Stimulated activated naive B cell treated with anti-CD40 and anti-IgM and Interleukin-4, amounts not matched to agents 10 μg/mL and 1 μg/mL and 100 μg/mL, for 72 hours (primary cell): ENCODE results near the gene PHACTR1.

ENCODE experiments used
- ATAC-seq, 2 donors: fragments of 150-1000 bp; cut with Tn5 transposase; replicated peaks; 2 replicates each; pipeline ENCODE4 v1.10.0; 2021; ENCODE audit warnings: moderate library complexity in 1 of 2
- DNase-seq: peaks from one replicate; pipeline ENCODE4 v3.0.0; 2021
- H3K27ac Mint-ChIP-seq: one replicate; pipeline ENCODE4 v1.8.0; 2022; ENCODE audit warnings: mild to moderate bottlenecking, mixed read lengths
- H3K27me3 Mint-ChIP-seq, 2 donors: one replicate each; pipeline ENCODE4 v1.8.0; 2022; ENCODE audit warnings: mixed read lengths in 2 of 2
- H3K36me3 Mint-ChIP-seq, 2 donors: one replicate each; pipeline ENCODE4 v1.8.0; 2022; ENCODE audit warnings: mixed read lengths in 2 of 2, mild to moderate bottlenecking in 1 of 2
- H3K4me1 Mint-ChIP-seq, 2 donors: one replicate each; pipeline ENCODE4 v1.8.0; 2022; ENCODE audit warnings: mixed read lengths in 2 of 2, mild to moderate bottlenecking in 1 of 2
- H3K4me3 Mint-ChIP-seq, 2 donors: one replicate each; pipeline ENCODE4 v1.8.0; 2022; ENCODE audit warnings: mild to moderate bottlenecking in 2 of 2, mixed read lengths in 2 of 2, moderate library complexity in 1 of 2
- H3K9me3 Mint-ChIP-seq, 2 donors: one replicate each; pipeline ENCODE4 v1.8.0; 2022; ENCODE audit warnings: mixed read lengths in 2 of 2, mild to moderate bottlenecking in 1 of 2

PHACTR1 gene

DNA sequence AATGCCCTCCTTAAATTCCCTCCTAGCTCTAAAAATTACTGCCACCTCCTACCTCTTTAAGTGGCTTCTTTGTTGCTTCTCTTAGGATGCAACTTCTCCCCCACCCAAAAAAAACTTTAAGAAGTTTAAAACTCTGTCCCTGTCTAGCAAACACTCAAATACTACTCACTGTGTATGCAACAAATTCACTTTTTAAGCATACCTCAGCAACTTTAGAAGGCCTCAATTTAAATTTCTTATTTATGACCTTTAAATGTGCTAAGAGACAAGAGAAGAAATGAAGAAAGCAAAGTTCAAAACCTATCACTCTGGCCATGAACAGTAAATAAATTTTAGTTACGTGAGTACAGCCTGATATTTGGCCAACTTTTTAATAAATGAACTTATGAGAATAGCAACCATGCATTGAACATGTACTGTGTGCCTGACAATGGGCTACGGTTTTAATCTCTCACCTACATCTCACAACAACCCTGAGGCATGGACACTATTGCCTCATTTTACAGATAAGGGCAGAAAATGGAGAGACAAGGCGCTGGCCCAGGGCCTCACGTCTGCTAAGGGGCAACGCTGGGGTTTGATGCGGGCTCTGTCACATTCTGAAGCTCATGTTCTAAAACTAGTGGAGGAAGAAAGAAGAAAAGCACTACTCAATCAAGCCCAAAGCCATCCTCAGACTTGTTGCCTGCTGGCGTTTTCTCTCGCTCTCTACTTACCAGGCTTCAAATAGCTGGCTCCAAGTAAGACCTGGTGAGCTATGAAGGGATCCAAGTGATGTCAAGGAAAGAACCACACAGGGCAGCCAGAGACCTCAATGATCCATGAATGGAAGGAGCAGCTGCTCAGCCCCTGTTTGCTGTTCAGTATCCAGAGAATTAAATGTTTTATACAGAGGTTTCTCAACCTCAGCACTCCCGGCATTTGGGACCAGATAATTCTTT is 512.0 kb downstream of the PHACTR1 start:
- Mint-ChIP-seq H3K27me3 (peaks cover 3 to 6% of the 10 kb centered on the region in 2 donors), H3K36me3 (peaks cover 16 to 27% of the 10 kb centered on the region in 2 donors), H3K9me3 (peaks cover 0 to 8% of the 10 kb centered on the region in 2 donors), H3K4me1 (peaks cover 31 to 44% of the 10 kb centered on the region in 2 donors), H3K4me3 (peak overlapping the region; percentile 6 to 14), H3K27ac (no peak overlapping the region)
- DNase-seq (no peak), ATAC-seq (no peak)

DNA sequence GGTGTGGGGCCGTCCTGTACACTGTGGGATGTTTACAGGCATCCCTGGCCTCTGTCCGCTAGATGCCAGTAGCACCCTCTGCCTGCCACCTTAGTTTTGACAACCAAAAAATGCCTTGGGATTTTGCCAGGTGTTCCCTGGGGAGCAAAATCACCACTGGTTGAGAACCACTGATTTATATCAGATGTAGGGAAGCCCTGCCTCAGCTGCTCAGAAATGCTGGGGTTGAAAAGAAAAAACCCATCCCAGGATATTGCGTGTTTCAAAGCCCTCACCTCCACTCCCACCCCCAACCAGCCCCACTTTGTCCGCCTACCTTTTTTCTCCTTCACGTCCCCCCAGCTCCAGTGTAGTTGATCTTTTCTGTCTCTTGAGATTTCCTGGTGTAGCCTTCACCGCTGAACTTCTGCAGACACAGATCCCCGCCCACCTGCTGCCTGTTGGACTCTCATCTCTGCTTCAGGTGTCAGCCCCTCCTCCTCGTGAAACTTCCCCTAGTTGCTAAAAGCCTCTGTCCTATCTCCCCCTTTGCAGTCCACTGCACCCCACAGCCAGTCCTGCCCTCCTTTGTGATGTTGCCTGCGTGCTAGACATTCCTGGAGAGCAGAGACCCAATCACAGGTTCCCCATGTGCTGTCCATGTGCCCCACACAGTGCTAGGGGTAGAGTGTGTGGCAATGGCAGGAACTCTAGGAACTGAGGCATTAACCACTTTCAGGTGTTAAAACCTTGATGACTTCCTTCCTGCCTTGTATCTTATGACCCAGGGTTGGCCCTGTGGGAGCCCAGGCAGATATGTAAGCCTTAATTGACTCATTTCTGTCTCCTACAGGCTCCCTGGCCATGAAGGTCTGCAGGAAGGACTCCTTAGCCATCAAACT is 512.9 kb downstream of the PHACTR1 start:
- ATAC-seq, result peak; percentile 93 to 95
- peaks cover 36 to 47% of the 10 kb centered on the region in 2 donors for H3K4me1 Mint-ChIP-seq

DNA sequence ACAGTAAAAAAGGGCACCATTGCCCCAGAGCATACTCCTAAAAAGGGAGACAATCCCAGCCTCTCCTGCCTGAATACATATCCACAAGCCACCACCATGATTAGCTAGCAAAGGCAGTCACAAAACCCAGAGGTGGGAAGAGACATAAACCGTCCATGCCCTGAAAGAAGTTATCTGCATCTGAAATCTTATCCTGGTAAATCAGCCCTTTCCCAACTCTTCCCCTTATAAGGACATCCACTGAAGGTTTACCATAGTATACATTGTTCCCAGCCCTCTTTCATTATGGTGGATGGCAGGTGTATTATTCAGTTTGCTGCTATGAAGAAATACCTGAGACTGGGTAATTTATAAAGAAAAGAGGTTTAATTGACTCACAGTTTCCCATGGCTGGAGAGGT is 516.5 kb downstream of the PHACTR1 start:
- Mint-ChIP-seq H3K4me1 (peaks cover 39 to 62% of the 10 kb centered on the region in 2 donors), H3K27ac (no peak overlapping the region), H3K36me3 (peaks cover 15 to 30% of the 10 kb centered on the region in 2 donors), H3K9me3 (peaks cover 1 to 9% of the 10 kb centered on the region in 2 donors), H3K4me3 (peak overlapping the region in 1 of 2 donors; percentile 4), H3K27me3 (peaks cover 5 to 6% of the 10 kb centered on the region in 2 donors)
- no peak for DNase-seq
- no peak for ATAC-seq

More for the DNA sequence above, 512.9 kb downstream of the PHACTR1 start:
- Mint-ChIP-seq H3K27ac (peak overlapping the region; percentile 5), H3K9me3 (peaks cover 0 to 9% of the 10 kb centered on the region in 2 donors), H3K4me3 (peak overlapping the region; percentile 70), H3K27me3 (peaks cover 5 to 6% of the 10 kb centered on the region in 2 donors), H3K36me3 (peaks cover 15 to 29% of the 10 kb centered on the region in 2 donors)
- peak; percentile 51 for DNase-seq

DNA sequence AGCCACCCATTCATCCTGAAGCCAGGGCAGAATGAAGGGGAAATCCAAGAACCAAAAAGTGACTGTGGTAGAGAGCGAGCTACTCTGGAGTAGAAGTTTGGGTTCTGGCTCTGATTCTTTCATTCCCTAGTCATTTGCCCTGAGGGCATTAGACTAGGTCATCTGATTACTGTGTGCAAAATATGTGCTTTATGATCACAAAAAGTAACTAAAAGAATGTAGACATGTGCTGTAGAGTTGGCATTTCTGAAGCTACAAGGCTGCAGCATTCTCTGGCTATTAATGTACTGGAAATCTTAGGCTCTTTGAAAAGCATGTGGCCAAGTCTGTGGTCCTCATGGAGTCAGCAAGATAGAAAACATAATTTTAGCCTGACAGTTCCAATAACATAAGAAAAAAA is 517.6 kb downstream of the PHACTR1 start:
- Mint-ChIP-seq H3K27me3 (peaks cover 5 to 6% of the 10 kb centered on the region in 2 donors), H3K4me3 (no peak overlapping the region), H3K27ac (no peak overlapping the region), H3K36me3 (peaks cover 19 to 37% of the 10 kb centered on the region in 2 donors), H3K9me3 (peaks cover 1 to 9% of the 10 kb centered on the region in 2 donors), H3K4me1 (peaks cover 44 to 60% of the 10 kb centered on the region in 2 donors)
- DNase-seq, result no peak
- ATAC-seq, result no peak

DNA sequence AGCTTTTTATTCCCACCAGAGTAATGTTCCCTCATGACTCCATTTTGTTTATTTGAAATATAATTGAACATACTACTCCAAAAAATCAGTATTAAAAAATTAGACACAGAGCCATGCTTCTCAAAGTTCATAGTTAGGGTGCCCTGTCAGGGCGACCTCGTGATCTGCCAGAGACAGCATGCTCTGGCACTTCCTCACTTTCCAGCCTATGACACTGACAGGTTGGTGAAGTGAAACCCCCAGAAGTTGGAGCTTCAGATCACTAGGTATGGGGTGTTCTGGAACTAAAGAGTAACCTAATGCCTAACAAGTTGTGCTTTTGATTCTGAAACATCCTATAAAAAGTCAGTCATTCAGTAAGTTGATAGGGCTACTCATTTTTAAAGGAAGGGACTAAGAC is 518.8 kb downstream of the PHACTR1 start:
- Mint-ChIP-seq H3K27me3 (peaks cover 0 to 5% of the 10 kb centered on the region in 2 donors), H3K4me3 (no peak overlapping the region), H3K27ac (peak overlapping the region; percentile 59), H3K4me1 (peaks cover 39 to 59% of the 10 kb centered on the region in 2 donors), H3K9me3 (peaks cover 1 to 9% of the 10 kb centered on the region in 2 donors), H3K36me3 (peaks cover 22 to 43% of the 10 kb centered on the region in 2 donors)
- peak; percentile 69 to 83 for ATAC-seq
- DNase-seq, result no peak

DNA sequence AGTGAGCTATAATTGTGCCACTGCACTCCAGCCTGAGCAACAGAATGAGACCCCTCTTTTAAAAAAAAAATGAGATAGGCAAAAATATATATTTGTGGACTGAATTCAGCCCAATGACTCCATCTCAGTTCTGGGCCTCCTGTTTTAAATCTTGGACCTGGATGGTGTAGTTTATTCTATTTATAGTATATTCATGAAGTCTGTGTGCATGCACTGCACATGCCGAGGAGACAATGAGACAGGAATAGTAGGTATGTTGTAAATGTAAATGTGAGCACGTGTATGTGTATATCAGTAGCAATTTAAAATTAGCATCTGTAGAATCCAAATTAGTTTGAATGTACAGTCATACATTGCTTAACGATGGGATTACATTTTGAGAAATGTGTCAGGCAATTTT is 520.8 kb downstream of the PHACTR1 start:
- Mint-ChIP-seq H3K4me3 (no peak overlapping the region), H3K36me3 (peaks cover 21 to 51% of the 10 kb centered on the region in 2 donors), H3K27ac (no peak overlapping the region), H3K27me3 (peaks cover 0 to 9% of the 10 kb centered on the region in 2 donors), H3K9me3 (peaks cover 1 to 8% of the 10 kb centered on the region in 2 donors), H3K4me1 (peaks cover 40 to 70% of the 10 kb centered on the region in 2 donors)
- ATAC-seq, result no peak
- DNase-seq, result no peak

DNA sequence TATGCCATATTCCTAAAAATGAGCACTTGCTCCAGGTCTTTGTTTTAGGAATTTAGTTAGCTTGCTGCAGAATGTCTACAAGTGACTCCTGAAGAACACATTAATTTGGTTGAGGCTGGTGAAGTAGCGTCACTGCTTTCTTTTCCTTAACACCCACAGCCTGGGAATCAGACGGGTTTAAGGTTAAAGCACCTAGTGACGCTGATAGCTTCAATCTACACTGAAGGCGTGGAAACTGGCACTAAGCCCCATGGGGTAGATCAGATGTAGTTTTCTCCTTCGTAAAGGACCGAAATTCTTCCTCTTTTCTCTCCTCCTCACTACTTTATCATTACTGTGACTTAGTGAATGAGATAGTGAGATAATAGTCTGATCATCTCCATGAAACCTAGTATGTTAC is 521.5 kb downstream of the PHACTR1 start:
- ATAC-seq (no peak), DNase-seq (no peak)
- Mint-ChIP-seq H3K9me3 (peaks cover 1 to 8% of the 10 kb centered on the region in 2 donors), H3K27me3 (peaks cover 0 to 9% of the 10 kb centered on the region in 2 donors), H3K27ac (no peak overlapping the region), H3K36me3 (peaks cover 19 to 51% of the 10 kb centered on the region in 2 donors), H3K4me3 (no peak overlapping the region), H3K4me1 (peaks cover 39 to 70% of the 10 kb centered on the region in 2 donors)

DNA sequence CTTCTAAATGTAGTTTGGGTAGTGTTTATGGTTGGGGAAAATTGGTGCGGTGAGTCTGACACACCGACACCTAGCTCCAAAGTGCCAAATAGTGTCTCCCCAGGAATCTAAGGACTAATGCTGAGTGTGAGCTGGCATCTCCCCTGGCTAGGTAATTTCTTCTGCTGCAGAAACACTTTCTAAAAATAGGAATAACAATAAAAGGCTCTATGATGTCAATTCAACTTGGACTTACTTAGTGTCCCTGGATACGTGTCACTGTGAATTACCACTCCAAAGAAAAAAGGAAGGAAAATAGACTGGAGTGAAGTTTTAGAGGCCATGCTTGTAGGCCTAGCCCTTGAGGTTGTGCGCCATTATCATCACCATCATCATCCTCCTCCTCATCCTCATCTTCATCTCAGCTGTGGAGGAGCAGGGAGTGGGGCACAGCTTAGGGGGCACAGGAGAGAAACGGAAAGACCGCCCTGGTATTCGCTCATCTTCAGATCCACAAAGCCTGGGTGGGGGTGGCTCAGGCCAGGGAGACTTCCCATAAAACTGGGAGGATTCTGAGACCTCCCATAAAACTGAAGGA is 522.2 kb downstream of the PHACTR1 start:
- ATAC-seq (no peak), DNase-seq (no peak)
- Mint-ChIP-seq H3K9me3 (peaks cover 4 to 6% of the 10 kb centered on the region in 2 donors), H3K27me3 (peaks cover 0 to 4% of the 10 kb centered on the region in 2 donors), H3K4me1 (peaks cover 34 to 69% of the 10 kb centered on the region in 2 donors), H3K27ac (peak overlapping the region; percentile 31), H3K36me3 (peaks cover 21 to 48% of the 10 kb centered on the region in 2 donors), H3K4me3 (no peak overlapping the region)

DNA sequence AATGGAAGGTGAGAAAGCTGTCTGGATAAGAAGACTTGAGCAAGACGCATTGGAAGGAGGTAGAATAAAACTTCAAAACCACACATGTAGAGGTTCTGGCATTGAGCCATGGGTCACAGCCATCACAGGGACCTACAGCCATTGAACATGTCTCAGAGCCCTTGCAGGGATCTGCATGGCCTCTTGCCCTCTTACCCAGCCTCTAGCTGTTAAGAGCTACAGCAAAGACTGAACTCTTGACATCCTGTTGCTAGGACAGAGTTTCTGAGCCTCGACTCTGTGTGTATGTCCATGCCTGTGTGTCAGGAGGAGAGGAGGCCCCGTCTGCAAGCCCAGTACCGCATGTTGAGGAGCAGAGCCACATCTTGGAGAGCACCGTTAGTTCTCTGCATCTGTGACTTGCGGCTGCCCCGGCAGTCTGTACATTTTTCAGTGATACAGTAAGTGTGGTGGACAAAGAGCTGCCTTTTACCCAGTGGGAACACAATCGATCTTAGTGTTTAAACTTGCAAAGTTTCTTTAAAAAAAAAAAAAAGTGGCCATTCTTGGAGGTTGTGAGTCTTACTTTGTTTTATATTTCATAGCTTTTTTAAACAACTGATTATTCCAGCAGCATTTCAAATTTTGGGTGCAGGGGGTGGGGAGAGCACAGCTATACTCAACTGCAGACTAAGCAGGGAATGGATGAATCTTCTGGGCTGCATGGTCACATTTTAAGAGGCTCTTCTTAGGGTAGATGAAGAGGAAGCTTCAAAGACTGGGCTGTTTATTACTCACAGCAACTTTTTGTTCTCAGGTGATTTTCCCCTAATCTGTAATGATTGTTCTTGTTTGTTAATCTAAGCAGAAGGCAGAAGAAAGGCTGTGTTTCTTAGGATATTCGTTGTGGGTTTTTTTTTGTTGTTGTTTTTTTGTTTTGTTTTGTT is 523.2 kb downstream of the PHACTR1 start:
- Mint-ChIP-seq H3K27ac (peak overlapping the region; percentile 25), H3K9me3 (peaks cover 9 to 11% of the 10 kb centered on the region in 2 donors), H3K36me3 (peaks cover 25 to 58% of the 10 kb centered on the region in 2 donors)

DNA sequence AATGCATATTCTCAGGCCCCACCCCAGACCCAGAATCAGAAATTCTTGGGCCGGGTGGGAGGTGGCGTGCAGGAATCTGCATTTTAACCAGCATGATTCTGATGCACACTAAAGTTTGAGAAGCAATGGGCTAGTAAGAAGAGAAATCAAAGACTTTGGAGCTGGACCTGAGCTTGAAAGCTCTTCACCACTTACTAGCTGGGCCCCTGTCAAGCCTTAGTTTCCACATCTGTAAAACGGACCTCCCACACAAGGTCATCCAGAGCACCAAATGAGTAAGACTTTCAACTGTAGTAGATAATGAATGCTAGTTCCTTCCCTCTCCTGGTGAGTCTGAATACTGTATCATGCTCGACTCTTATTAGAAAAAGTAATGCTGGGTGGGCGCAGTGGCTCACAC is 524.8 kb downstream of the PHACTR1 start:
- DNase-seq (no peak), ATAC-seq (peak; percentile 45 to 64)
- Mint-ChIP-seq H3K27me3 (peaks cover 0 to 4% of the 10 kb centered on the region in 2 donors), H3K36me3 (peaks cover 24 to 58% of the 10 kb centered on the region in 2 donors), H3K27ac (no peak overlapping the region), H3K9me3 (peaks cover 7 to 11% of the 10 kb centered on the region in 2 donors), H3K4me3 (no peak overlapping the region), H3K4me1 (peaks cover 34 to 65% of the 10 kb centered on the region in 2 donors)

More for the DNA sequence above, 523.2 kb downstream of the PHACTR1 start:
- Mint-ChIP-seq H3K4me3 (no peak overlapping the region), H3K4me1 (peaks cover 34 to 67% of the 10 kb centered on the region in 2 donors), H3K27me3 (peaks cover 0 to 4% of the 10 kb centered on the region in 2 donors)
- no peak for DNase-seq
- peak; percentile 55 to 68 for ATAC-seq

DNA sequence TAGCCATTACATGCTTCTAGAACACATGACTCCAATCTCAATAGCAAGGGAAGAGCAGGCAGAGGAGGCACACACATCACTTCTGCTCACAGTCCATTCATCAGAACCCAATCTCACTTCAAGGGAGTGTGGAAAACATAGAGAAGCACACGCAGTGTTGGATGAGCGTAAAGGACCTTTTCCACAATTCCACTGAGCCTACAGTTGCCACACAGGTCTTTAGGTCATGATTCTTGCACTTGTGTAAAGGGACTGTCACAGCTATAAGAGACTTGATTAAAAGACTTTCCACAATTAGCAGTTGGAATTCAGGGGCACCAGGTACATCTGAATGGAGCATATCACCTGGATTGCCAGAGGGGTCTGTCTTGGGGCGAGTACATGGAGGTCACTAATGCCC is 525.6 kb downstream of the PHACTR1 start:
- peaks cover 37 to 73% of the 10 kb centered on the region in 2 donors for H3K4me1 Mint-ChIP-seq
- H3K4me3 Mint-ChIP-seq, result no peak overlapping the region
- H3K36me3 Mint-ChIP-seq, result peaks cover 23 to 58% of the 10 kb centered on the region in 2 donors
- ATAC-seq (no peak), DNase-seq (no peak)
- peaks cover 7 to 11% of the 10 kb centered on the region in 2 donors for H3K9me3 Mint-ChIP-seq
- H3K27ac Mint-ChIP-seq, result peak overlapping the region; percentile 37
- H3K27me3 Mint-ChIP-seq, result peaks cover 0 to 4% of the 10 kb centered on the region in 2 donors

DNA sequence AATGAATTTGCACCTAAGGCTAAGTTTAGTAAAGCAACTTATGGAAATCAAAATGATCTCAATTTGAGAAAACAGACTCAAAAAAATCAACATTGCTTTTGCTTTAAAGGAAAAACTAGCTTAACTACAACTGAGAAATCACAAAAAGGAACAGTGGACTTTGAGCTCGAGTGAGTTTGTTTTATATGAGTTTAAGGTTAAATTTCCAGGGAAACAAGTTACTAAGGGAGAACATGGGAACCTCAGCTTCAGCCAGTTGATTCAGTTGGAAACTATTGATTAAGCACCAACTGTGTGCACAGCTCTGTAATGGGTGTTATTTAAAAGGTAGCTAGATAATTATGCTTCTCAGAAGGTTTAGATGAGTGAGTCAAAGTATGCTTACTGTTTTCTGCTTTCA is 526.0 kb downstream of the PHACTR1 start:
- H3K4me3 Mint-ChIP-seq, result no peak overlapping the region
- H3K27me3 Mint-ChIP-seq, result peaks cover 0 to 4% of the 10 kb centered on the region in 2 donors
- ATAC-seq, result no peak
- DNase-seq, result no peak
- H3K9me3 Mint-ChIP-seq, result peaks cover 7 to 11% of the 10 kb centered on the region in 2 donors
- H3K27ac Mint-ChIP-seq, result no peak overlapping the region
- peaks cover 37 to 74% of the 10 kb centered on the region in 2 donors for H3K4me1 Mint-ChIP-seq
- H3K36me3 Mint-ChIP-seq, result peaks cover 23 to 58% of the 10 kb centered on the region in 2 donors

DNA sequence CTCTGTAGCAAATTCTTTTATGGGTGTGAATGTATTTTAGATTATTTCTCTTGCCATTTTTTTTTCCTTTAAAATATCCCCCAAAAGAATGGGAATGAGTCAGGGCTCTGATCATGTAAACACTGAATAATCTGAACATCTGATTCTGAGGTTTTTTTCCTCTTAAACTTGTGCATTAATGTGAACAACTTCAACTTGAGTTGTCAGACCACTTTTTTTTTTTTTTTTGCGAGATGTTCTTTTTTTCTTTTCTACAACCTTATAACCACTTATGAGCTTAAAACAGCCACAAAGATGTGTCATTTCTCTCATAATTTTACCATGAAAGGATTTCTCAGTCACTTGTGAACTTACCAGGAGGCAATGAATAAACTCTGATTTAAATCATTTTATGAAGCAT is 526.5 kb downstream of the PHACTR1 start:
- H3K27me3 Mint-ChIP-seq, result peaks cover 0 to 4% of the 10 kb centered on the region in 2 donors
- no peak overlapping the region for H3K27ac Mint-ChIP-seq
- DNase-seq, result no peak
- peaks cover 39 to 74% of the 10 kb centered on the region in 2 donors for H3K4me1 Mint-ChIP-seq
- peaks cover 7 to 11% of the 10 kb centered on the region in 2 donors for H3K9me3 Mint-ChIP-seq
- peaks cover 23 to 59% of the 10 kb centered on the region in 2 donors for H3K36me3 Mint-ChIP-seq
- no peak overlapping the region for H3K4me3 Mint-ChIP-seq
- no peak for ATAC-seq
